GM19025 (cell line): ENCODE measurements around the gene NPPC.
"Not testable (repeated sequence)": the region's sequence is repeated elsewhere in the genome, so short reads cannot be mapped to it uniquely, and the experiment has no call there.

Experiments used
- ATAC-seq: cut with Tn5 transposase; IDR thresholded peaks from one replicate; pipeline ENCODE4 v1.9.1; 2021; ENCODE audit warnings: mild to moderate bottlenecking, low read depth, moderate library complexity; ENCODE audit not compliant: unreplicated experiment

NPPC gene

GRCh38 chr2:231894566-231895380, 31.4 kb downstream of the NPPC start:
- no peak for ATAC-seq

GRCh38 chr2:231891514-231891905, 34.7 kb downstream of the NPPC start:
- ATAC-seq = no peak

DNA sequence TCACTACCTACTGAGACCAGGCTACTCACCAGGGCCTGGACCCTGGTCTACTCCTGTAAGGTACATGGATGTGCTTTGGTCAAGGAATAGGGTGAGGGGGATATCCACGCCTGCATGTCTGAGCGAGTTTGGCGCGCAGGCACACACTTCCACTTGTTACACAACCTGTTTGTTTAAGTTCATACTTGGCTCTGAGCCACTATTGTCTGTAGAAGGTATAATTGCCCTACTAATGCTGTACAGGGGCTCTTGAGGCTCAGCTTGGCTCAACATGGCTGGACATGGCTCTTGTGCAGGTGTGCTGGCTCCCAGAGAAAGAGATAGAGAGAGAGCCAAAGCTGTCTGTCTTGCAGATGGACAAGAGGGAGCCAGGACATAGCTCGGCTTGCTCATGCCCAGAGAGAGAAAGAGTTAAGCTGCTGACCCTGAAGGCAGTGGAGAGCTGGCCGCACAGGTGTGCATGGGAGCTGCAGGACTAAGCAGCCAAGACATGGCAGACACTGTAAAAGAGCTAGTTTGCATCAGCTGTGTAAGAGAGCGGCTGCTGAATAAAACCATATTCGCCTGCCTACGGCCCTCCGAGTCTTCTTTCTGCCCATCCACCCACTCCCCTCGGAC, 35.2 kb downstream of the NPPC start:
- no peak for ATAC-seq

GRCh38 chr2:231887756-231888155, 38.4 kb downstream of the NPPC start:
- ATAC-seq = no peak

GRCh38 chr2:231886071-231886681, 40.0 kb downstream of the NPPC start:
- no peak for ATAC-seq

DNA sequence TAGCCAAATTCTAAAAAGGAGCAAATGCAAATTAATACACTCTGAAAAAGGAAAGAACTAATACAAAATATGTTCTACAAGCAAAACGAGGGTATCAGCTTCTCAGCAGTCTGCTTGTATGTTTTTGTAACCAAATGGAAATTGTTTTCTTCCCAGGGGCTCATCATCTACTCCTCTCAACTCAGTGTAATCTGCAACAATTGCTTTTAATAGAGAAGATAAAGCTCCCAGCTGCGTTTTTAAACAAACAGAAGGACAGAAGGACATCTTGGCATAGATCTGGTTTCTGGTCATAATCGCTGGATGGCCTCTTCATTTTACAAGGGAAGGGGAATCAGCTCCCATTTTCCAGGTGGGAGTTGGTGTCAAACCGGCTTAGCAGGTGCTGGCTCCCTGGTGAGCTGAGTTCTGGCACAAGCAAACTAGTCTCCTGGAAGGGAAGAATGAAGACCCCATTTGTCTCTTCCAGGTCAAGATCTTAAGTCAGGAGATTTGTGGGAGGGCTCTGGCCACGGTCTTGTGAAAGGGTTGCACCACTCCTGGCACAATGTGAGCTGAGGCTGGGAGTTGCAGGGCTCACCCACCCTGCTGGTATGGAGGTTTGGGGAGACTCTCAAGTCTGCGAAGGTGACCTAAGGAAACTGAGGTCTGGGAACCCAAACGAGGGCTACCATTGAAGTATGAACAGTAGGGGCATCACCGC, 41.6 kb downstream of the NPPC start:
- ATAC-seq = no peak

DNA sequence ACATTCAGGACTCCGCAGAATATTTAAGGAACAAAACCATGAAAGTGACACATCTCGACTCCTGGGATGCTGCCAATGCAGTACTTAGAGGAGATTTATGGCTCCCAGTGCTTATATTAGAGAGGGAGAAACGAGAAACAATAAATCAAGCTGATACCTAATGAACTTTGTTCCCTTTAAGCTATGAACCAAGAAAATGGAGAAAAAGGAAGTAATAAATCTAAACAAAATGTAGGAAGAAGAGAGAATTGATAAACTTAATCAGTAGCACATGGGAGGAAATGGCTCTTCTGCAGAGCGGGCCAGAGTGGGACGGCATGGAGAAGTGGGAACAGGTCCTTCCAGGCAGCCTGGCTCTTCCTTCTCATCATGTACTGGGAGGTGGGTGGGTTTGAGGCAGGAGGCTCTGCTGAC, 42.7 kb downstream of the NPPC start:
- ATAC-seq = no peak

DNA sequence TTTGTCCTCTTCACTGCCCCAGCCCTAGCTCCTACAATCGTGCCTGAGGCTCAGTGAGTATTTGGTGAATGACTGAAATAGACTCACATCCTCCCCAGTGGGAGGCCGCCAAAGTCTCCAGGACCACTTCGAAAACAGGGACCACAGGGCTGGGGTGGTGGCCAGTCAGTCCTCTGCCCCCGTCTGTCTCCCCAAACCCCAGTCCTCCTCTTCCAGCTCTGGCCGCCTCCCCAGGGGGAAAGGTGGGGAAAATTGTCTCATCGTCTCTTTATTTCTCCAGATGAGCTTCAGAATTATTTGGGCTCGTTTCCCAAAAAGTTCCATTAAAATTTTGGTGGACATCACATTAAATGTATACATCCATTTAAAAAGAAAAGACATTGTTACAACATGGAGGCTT, 43.5 kb downstream of the NPPC start:
- ATAC-seq = no peak

GRCh38 chr2:231880371-231880770, 45.8 kb downstream of the NPPC start:
- ATAC-seq = not testable (repeated sequence)

GRCh38 chr2:231879216-231879615, 47.0 kb downstream of the NPPC start:
- no peak for ATAC-seq

DNA sequence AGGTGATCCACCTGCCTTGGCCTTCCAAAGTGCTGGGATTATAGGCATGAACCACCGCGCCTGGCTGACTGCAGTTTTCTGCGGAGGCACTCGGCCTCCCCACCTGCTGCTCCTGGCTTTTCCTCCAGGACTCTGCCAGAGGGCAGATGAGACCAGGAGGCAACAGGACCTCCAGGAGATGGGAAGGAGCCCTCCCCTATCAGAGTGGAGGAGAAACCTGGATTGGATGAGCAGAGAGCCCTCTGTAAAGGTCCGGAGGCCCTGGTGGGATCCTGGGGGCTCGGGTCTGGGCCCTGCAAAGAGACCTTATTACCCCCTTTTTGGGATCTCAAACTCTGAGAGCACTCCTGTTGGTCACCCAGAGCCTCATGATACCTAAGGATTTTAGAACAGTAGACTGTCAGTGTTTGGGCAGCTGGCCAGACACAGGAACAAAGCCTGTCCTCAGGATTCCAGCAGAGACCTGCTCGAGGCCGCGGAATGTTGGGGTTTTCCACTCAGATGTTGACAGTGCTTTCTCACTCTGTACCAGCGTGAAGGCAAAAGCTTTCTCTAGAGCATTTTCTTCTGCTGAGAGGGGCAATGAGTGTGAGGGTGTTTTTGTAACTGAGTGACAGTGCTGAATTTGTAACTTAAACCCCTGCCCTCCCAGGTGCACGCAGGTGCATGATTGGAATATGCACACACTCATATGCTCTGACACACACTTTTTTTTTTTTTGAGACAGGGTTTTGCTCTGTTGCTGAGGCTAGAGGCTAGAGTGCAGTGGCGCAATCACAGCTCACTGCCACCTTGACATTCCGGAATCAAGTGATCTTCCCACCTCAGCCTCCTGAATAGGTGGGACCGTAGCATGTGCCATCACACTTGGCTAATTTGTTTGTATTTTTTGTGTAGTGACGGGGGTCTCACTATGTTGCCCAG, 48.4 kb downstream of the NPPC start:
- no peak for ATAC-seq

DNA sequence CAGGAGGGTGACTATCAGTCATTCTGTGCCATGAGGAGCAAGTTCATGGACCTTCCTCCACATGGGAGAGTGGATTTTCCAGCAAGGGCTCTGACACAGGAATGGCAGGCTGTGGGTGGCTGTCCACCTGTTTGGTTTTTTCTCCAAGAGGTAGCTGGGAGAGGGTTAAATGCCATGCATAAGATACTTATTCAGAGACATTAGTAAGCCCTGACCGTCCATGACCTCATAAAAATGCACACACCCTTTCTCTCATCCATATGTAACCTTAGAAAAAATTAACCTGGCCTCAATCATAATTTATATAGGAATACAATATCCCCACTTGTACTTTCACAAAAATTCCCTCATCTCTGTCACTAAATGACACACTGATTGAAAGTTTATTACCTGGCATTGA, 51.3 kb downstream of the NPPC start:
- ATAC-seq = no peak
